Caco-2 (cell line): Measurements from ENCODE around the gene FAM187B. TPM values are rescaled to one million over a fixed set of nuclear protein-coding genes. Genes with fewer than 3 reads are reported as not detected.

Experiments used
- BruUV-seq: library from RNA; stranded (reverse); fragments of 400-500 nt; replicated peaks from 2 replicates; lab custom pipeline; 2021; lab: Mats Ljungman, UMichigan
- CTCF ChIA-PET: fragments of 300-600 bp; sonication (Branson Sonifier 250); formaldehyde crosslinking; loops from one replicate; lab custom pipeline; 2022; ENCODE audit warnings: antibody characterized with exemption; lab: Charles Lee
- POLR2A ChIA-PET: fragments of 300-600 bp; sonication (Branson Sonifier 250); formaldehyde crosslinking; loops from one replicate; lab custom pipeline; 2022; ENCODE audit warnings: antibody characterized with exemption; lab: Charles Lee
- DNase-seq, 2 experiments: peaks; one replicate each; pipeline versions ENCODE4 v3.0.0 to v3.0.0-alpha.2; 2020 to 2022
- H3K27me3 ChIP-seq: replicated peaks from 2 replicates; pipeline ENCODE4 v1.6.0; 2011; ENCODE audit warnings: low read length; ENCODE audit not compliant: control insufficient read depth, insufficient read depth
- H3K36me3 ChIP-seq: 2 replicates; pipeline ENCODE4 v1.5.1; 2011; ENCODE audit warnings: low read length; ENCODE audit not compliant: control insufficient read depth, insufficient read depth
- H3K4me1 ChIP-seq: fragments of 250-450 bp; sonication (Bioruptor Pico); 2 replicates; pipeline ENCODE4 v1.5.1; 2020; ENCODE audit warnings: mild to moderate bottlenecking
- H3K4me3 ChIP-seq: 2 replicates; pipeline ENCODE4 v1.5.1; 2011; ENCODE audit warnings: low read depth, mild to moderate bottlenecking, control low read depth, low read length
- H3K9me3 ChIP-seq: fragments of 250-450 bp; sonication (Bioruptor Pico); 2 replicates; pipeline ENCODE4 v1.5.1; 2020; ENCODE audit warnings: mild to moderate bottlenecking, moderate library complexity
- H3K27ac Mint-ChIP-seq: one replicate; pipeline ENCODE4 v1.8.0; 2022; ENCODE audit warnings: mixed read lengths; ENCODE audit not compliant: unreplicated experiment
- H3K27me3 Mint-ChIP-seq: one replicate; pipeline ENCODE4 v1.8.0; 2022; ENCODE audit warnings: mixed read lengths; ENCODE audit not compliant: insufficient read depth, unreplicated experiment
- H3K36me3 Mint-ChIP-seq: one replicate; pipeline ENCODE4 v1.8.0; 2022; ENCODE audit warnings: mild to moderate bottlenecking, mixed read lengths; ENCODE audit not compliant: insufficient read depth, unreplicated experiment
- H3K4me1 Mint-ChIP-seq: one replicate; pipeline ENCODE4 v1.8.0; 2022; ENCODE audit warnings: low read depth, mixed read lengths; ENCODE audit not compliant: unreplicated experiment
- H3K4me3 Mint-ChIP-seq: one replicate; pipeline ENCODE4 v1.8.0; 2022; ENCODE audit warnings: mild to moderate bottlenecking, moderate library complexity, mixed read lengths; ENCODE audit not compliant: unreplicated experiment
- H3K9me3 Mint-ChIP-seq: one replicate; pipeline ENCODE4 v1.8.0; 2022; ENCODE audit warnings: mixed read lengths; ENCODE audit not compliant: unreplicated experiment
- intact Hi-C: fragments of 100-400 bp; cut with micrococcal nuclease; formaldehyde crosslinking; loops from one replicate; pipeline ENCODE4 v1.10.0; 2022; ENCODE audit not compliant: unreplicated experiment
- total RNA-seq: library from RNA; stranded (reverse); gene quantifications from 2 replicates; pipeline ENCODE4 v1.2.3, GENCODE V29; 2022
- TF ChIP-seq, protein P1 (sequence below), 2 experiments: fragments of 200-600 bp in 1 of 2; IDR thresholded peaks; 1 replicate in 1 of 2; 2 replicates in 1 of 2; pipeline versions ENCODE4 v1.5.1 to v1.8.0; 2011 to 2022; ENCODE audit warnings: antibody characterized with exemption in 1 of 2, control low read depth in 1 of 2, inconsistent platforms in 1 of 2, low read depth in 1 of 2, low read length in 1 of 2, mild to moderate bottlenecking in 1 of 2, moderate library complexity in 1 of 2; ENCODE audit not compliant: insufficient read depth in 1 of 2, severe bottlenecking in 1 of 2, unreplicated experiment in 1 of 2

FAM187B gene
- total RNA-seq, 1 experiment from 2014 or later: not detected

DNA sequence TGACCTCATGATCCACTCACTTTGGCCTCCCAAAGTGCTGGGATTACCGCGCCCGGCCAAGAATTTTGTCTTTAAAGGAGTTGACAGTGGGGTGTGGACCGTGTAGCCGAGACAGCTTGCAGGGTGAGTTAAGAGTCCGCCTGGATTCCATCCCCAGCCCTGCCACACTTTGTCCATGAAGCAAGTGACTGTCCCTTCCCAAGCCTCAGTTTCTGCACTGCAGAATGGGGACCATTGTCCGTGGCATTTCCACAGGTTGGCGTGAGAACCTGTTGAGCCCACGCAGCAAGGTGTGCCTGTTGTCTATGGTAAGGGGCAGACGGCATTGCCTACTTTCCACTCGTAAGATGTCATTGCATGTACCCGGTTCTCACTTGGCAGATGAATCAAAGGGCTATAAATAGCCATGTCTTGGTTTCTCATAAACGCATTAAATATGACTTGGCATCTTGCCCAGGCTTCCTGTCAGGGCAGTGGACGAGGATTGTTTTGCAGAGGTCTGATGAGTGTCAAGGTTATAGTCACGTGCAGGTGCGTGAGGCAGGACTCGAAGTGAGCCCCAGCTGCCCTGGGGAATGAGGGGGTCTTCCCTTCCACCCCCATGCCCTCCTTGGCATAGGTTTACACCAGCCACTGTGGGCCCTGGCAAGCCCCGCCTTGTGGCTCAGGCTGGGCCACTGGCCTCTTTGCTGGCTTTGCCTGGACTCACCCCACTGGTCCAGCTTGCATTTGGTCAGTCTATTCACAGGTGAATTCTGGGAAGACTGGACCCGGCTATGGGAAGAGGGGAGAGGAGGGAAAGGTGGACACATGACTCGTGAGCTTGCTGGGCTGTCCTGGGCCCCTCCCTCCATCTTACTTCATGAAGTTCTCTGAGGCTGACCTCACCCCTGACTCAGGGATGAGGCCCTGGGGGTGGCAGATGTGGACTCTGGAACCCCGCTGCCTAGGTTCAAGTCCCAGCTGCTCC is 14.6 kb downstream of the FAM187B start:
- ChIA-PET POLR2A (no interaction called here), CTCF (no interaction called here)
- BruUV-seq: no TSS peak
- Histone ChIP-seq H3K36me3 (no peaks in the 10 kb centered on the region), H3K27me3 (no peaks in the 10 kb centered on the region; the same call in 1 of the 2 replicates), H3K4me1 (no peaks in the 10 kb centered on the region; the same call in 1 of the 2 replicates), H3K9me3 (peaks cover 7% of the 10 kb centered on the region; the same call in 1 of the 2 replicates), H3K4me3 (no peak overlapping the region)
- Mint-ChIP-seq H3K4me3 (no peak overlapping the region), H3K9me3 (peaks cover 9% of the 10 kb centered on the region), H3K27me3 (no peaks in the 10 kb centered on the region), H3K4me1 (no peaks in the 10 kb centered on the region), H3K27ac (no peak overlapping the region), H3K36me3 (no peaks in the 10 kb centered on the region)
- TF ChIP-seq, protein P1, sequence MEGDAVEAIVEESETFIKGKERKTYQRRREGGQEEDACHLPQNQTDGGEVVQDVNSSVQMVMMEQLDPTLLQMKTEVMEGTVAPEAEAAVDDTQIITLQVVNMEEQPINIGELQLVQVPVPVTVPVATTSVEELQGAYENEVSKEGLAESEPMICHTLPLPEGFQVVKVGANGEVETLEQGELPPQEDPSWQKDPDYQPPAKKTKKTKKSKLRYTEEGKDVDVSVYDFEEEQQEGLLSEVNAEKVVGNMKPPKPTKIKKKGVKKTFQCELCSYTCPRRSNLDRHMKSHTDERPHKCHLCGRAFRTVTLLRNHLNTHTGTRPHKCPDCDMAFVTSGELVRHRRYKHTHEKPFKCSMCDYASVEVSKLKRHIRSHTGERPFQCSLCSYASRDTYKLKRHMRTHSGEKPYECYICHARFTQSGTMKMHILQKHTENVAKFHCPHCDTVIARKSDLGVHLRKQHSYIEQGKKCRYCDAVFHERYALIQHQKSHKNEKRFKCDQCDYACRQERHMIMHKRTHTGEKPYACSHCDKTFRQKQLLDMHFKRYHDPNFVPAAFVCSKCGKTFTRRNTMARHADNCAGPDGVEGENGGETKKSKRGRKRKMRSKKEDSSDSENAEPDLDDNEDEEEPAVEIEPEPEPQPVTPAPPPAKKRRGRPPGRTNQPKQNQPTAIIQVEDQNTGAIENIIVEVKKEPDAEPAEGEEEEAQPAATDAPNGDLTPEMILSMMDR (IDR thresholded peaks at IDR 0.05; ENCODE audit: insufficient read depth in 1 of 2, low read depth in 1 of 2, low read length in 1 of 2, severe bottlenecking in 1 of 2, unreplicated experiment in 1 of 2): no peak
- DNase-seq: no peak
- intact Hi-C loops: no loop called here

- ChIA-PET CTCF (no interaction called here), POLR2A (no interaction called here)
- TF ChIP-seq, protein P1 (IDR thresholded peaks at IDR 0.05; ENCODE audit: insufficient read depth in 1 of 2, low read depth in 1 of 2, low read length in 1 of 2, severe bottlenecking in 1 of 2, unreplicated experiment in 1 of 2): no peak
- peaks cover 5% of the 10 kb centered on the region; the same call in 1 of the 2 replicates for H3K9me3 ChIP-seq
- peaks cover 4% of the 10 kb centered on the region for H3K9me3 Mint-ChIP-seq
- H3K27me3 ChIP-seq: no peaks in the 10 kb centered on the region; the same call in 1 of the 2 replicates
- no TSS peak for BruUV-seq
- no peak overlapping the region for H3K27ac Mint-ChIP-seq
- intact Hi-C loops: no loop called here
- no peaks in the 10 kb centered on the region; the same call in 1 of the 2 replicates for H3K4me1 ChIP-seq
- no peaks in the 10 kb centered on the region for H3K4me1 Mint-ChIP-seq
- H3K4me3 Mint-ChIP-seq: no peak overlapping the region
- DNase-seq: peak in 1 of 2 experiments; percentile 7
- no peaks in the 10 kb centered on the region for H3K27me3 Mint-ChIP-seq
- no peak overlapping the region for H3K4me3 ChIP-seq
- no peaks in the 10 kb centered on the region for H3K36me3 Mint-ChIP-seq
- no peaks in the 10 kb centered on the region for H3K36me3 ChIP-seq
Observed at GRCh38 chr19:35212241-35212640, 16.3 kb downstream of the FAM187B start.

DNA sequence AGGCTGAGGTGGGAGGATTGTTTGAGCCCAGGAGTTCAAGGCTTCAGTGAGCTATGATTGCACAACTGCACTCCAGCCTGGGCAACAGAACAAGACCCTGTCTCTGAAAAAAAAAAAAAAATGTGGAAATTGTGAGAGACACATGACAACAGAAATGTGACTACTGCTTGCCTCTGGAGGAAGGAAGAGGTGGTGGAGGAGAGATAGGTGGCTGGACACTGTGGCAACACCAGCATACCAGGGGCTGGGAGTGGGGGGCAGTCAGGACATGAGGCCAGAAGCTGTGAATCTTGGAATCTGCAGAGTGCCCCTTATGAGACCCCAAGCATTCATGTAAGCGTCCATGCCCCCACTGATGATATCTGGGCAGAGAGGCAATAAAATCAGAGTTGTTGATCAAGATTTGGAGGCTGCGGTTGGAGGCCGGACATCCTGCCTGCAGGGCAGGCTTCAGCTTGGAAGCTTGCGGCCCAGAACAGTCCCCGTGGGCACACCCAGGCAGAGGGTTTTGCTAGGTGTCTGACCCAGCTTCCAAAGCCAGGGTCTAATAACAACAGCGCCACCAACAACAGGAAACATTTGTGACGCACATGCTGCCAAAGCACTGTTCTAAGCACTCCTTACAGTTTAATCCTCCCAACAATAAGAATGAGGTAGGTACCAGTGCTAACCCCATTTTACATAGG is 16.9 kb downstream of the FAM187B start:
- Histone ChIP-seq H3K4me1 (no peaks in the 10 kb centered on the region; the same call in 1 of the 2 replicates), H3K27me3 (no peaks in the 10 kb centered on the region; the same call in 1 of the 2 replicates), H3K36me3 (no peaks in the 10 kb centered on the region), H3K9me3 (peaks cover under 1% of the 10 kb centered on the region; the same call in 1 of the 2 replicates), H3K4me3 (no peak overlapping the region)
- no peaks in the 10 kb centered on the region for H3K9me3 Mint-ChIP-seq
- ChIA-PET POLR2A (no interaction called here), CTCF (no interaction called here)
- TF ChIP-seq, protein P1 (IDR thresholded peaks at IDR 0.05; ENCODE audit: insufficient read depth in 1 of 2, low read depth in 1 of 2, low read length in 1 of 2, severe bottlenecking in 1 of 2, unreplicated experiment in 1 of 2): no peak
- intact Hi-C loops: no loop called here
- no TSS peak for BruUV-seq
- H3K4me3 Mint-ChIP-seq: no peak overlapping the region
- DNase-seq: peak in 1 of 2 experiments; percentile 17
- H3K27ac Mint-ChIP-seq: no peak overlapping the region
- H3K36me3 Mint-ChIP-seq: no peaks in the 10 kb centered on the region
- no peaks in the 10 kb centered on the region for H3K27me3 Mint-ChIP-seq
- H3K4me1 Mint-ChIP-seq: no peaks in the 10 kb centered on the region
